ENCODE data around the gene ADAMTS3.

Gene ADAMTS3

GRCh38 chr4:72274251-72274650 is 294.8 kb downstream of the ADAMTS3 start:
- no peak for DNase-seq

- no peak for DNase-seq
Measured at GRCh38 chr4:72255269-72255668, 313.8 kb downstream of the ADAMTS3 start.

GRCh38 chr4:72243641-72244040 is 325.4 kb downstream of the ADAMTS3 start:
- no peak for DNase-seq

GRCh38 chr4:72239487-72240116 is 329.4 kb downstream of the ADAMTS3 start:
- no peak for DNase-seq
